Measurements from ENCODE around the gene APBB1IP.

The APBB1IP gene

GRCh38 chr10:26422977-26423376 is 15.2 kb upstream of the APBB1IP start:
- Histone ChIP-seq H4K20me1 (ENCODE audit: control insufficient read depth, insufficient read depth, low read depth, low read length) (no peaks in the 10 kb centered on the region), H3K4me2 (ENCODE audit: low read length) (no peak overlapping the region), H3K4me1 (ENCODE audit: control insufficient read depth, low read length) (peaks cover 11% of the 10 kb centered on the region), H3K4me3 (ENCODE audit: low read length) (no peak overlapping the region), H3K9me2 (replicated peaks; ENCODE audit: control insufficient read depth, low read length) (no peaks in the 10 kb centered on the region), H3K36me3 (ENCODE audit: control insufficient read depth, low read length) (no peaks in the 10 kb centered on the region), H3F3A (ENCODE audit: control insufficient read depth, insufficient read depth) (no peaks in the 10 kb centered on the region), H3K9me3 (ENCODE audit: control insufficient read depth, insufficient read depth, low read length) (peaks cover 13% of the 10 kb centered on the region; the same call in 1 of the 2 replicates), H3K79me2 (ENCODE audit: control insufficient read depth, low read length) (no peaks in the 10 kb centered on the region), H3K27ac (ENCODE audit: low read depth, low read length) (no peak overlapping the region), H3K27me3 (ENCODE audit: control insufficient read depth, low read length) (no peaks in the 10 kb centered on the region)
- TF ChIP-seq EZH2phosphoT487 (IDR thresholded peaks at IDR 0.05; ENCODE audit: borderline replicate concordance, low read length) (no peak), CTCF (IDR thresholded peaks at IDR 0.05; ENCODE audit: low read depth, low read length, poor library complexity, severe bottlenecking) (no peak)

GRCh38 chr10:26423722-26424121 is 14.4 kb upstream of the APBB1IP start:
- Histone ChIP-seq H4K20me1 (ENCODE audit: control insufficient read depth, insufficient read depth, low read depth, low read length) (no peaks in the 10 kb centered on the region), H3K4me2 (ENCODE audit: low read length) (no peak overlapping the region), H3K4me1 (ENCODE audit: control insufficient read depth, low read length) (peaks cover 11% of the 10 kb centered on the region), H3K4me3 (ENCODE audit: low read length) (no peak overlapping the region), H3K36me3 (ENCODE audit: control insufficient read depth, low read length) (no peaks in the 10 kb centered on the region), H3K27ac (ENCODE audit: low read depth, low read length) (no peak overlapping the region), H3F3A (ENCODE audit: control insufficient read depth, insufficient read depth) (no peaks in the 10 kb centered on the region), H3K9me2 (replicated peaks; ENCODE audit: control insufficient read depth, low read length) (no peaks in the 10 kb centered on the region), H3K79me2 (ENCODE audit: control insufficient read depth, low read length) (no peaks in the 10 kb centered on the region), H3K9me3 (ENCODE audit: control insufficient read depth, insufficient read depth, low read length) (peaks cover 13% of the 10 kb centered on the region; the same call in 1 of the 2 replicates), H3K27me3 (ENCODE audit: control insufficient read depth, low read length) (no peaks in the 10 kb centered on the region)
- TF ChIP-seq CTCF (IDR thresholded peaks at IDR 0.05; ENCODE audit: low read depth, low read length, poor library complexity, severe bottlenecking) = no peak
- TF ChIP-seq EZH2phosphoT487 (IDR thresholded peaks at IDR 0.05; ENCODE audit: borderline replicate concordance, low read length) = no peak

- Histone ChIP-seq H3K27me3 (ENCODE audit: control insufficient read depth, low read length) (no peaks in the 10 kb centered on the region), H3K4me3 (ENCODE audit: low read length) (peak overlapping the region; percentile 25; the same call in 1 of the 2 replicates), H3K79me2 (ENCODE audit: control insufficient read depth, low read length) (no peaks in the 10 kb centered on the region), H3F3A (ENCODE audit: control insufficient read depth, insufficient read depth) (no peaks in the 10 kb centered on the region), H3K36me3 (ENCODE audit: control insufficient read depth, low read length) (no peaks in the 10 kb centered on the region), H3K9me3 (ENCODE audit: control insufficient read depth, insufficient read depth, low read length) (no peaks in the 10 kb centered on the region), H3K27ac (ENCODE audit: low read depth, low read length) (no peak overlapping the region), H3K4me2 (ENCODE audit: low read length) (peak overlapping the region; percentile 53), H3K9me2 (replicated peaks; ENCODE audit: control insufficient read depth, low read length) (no peaks in the 10 kb centered on the region), H3K4me1 (ENCODE audit: control insufficient read depth, low read length) (peaks cover 17% of the 10 kb centered on the region), H4K20me1 (ENCODE audit: control insufficient read depth, insufficient read depth, low read depth, low read length) (no peaks in the 10 kb centered on the region)
- TF ChIP-seq CTCF (IDR thresholded peaks at IDR 0.05; ENCODE audit: low read depth, low read length, poor library complexity, severe bottlenecking) (no peak), EZH2phosphoT487 (IDR thresholded peaks at IDR 0.05; ENCODE audit: borderline replicate concordance, low read length) (no peak)
Observed at GRCh38 chr10:26430641-26431163, 7.4 kb upstream of the APBB1IP start.

Data from DOHH2 (cell line).